CD4-positive, CD25-positive, alpha-beta regulatory T cell (primary cell): ENCODE data around the gene NEK7. TPM values are rescaled to one million over a fixed set of nuclear protein-coding genes. Genes with fewer than 3 reads are reported as not detected.
A peak's percentile ranks its signal among the peaks of the same experiment; 100 is the strongest.
"Not testable (repeated sequence)": the region's sequence is repeated elsewhere in the genome, so short reads cannot be mapped to it uniquely, and the experiment has no call there.

Experiments
- ATAC-seq, 2 donors: fragments of 150-1000 bp; cut with Tn5 transposase; one replicate each; pipeline ENCODE4 v1.10.0; 2021; ENCODE audit warnings: low read depth in 2 of 2, moderate number of reproducible peaks in 2 of 2, moderate library complexity in 1 of 2
- DNase-seq, 3 donors: peaks; one replicate each; pipeline versions ENCODE4 v3.0.0 to v3.0.0-alpha.2; 2012 to 2022; ENCODE audit warnings: mixed read lengths in 1 of 3
- H3K27ac ChIP-seq: one replicate; pipeline ENCODE4 v1.7.0; 2013; ENCODE audit warnings: mild to moderate bottlenecking, low read length; ENCODE audit not compliant: insufficient read depth, poor library complexity, severe bottlenecking
- H3K27me3 ChIP-seq: one replicate; pipeline ENCODE4 v1.7.0; 2013; ENCODE audit warnings: low read length; ENCODE audit not compliant: control insufficient read depth, insufficient read depth
- H3K36me3 ChIP-seq: one replicate; pipeline ENCODE4 v1.7.0; 2013; ENCODE audit warnings: mild to moderate bottlenecking, low read length, moderate library complexity; ENCODE audit not compliant: control insufficient read depth, insufficient read depth
- H3K4me1 ChIP-seq: 2 replicates; pipeline ENCODE4 v1.7.0; 2013; ENCODE audit warnings: mild to moderate bottlenecking, low read length; ENCODE audit not compliant: insufficient read depth, control insufficient read depth, poor library complexity, severe bottlenecking
- H3K4me3 ChIP-seq: one replicate; pipeline ENCODE4 v1.7.0; 2013; ENCODE audit warnings: low read depth, mild to moderate bottlenecking, low read length, moderate library complexity
- H3K9me3 ChIP-seq, 2 experiments: 1 replicate in 1 of 2; 2 replicates in 1 of 2; pipeline ENCODE4 v1.7.0; 2013; ENCODE audit warnings: low read length in 2 of 2, mild to moderate bottlenecking in 1 of 2, moderate library complexity in 1 of 2; ENCODE audit not compliant: control insufficient read depth in 2 of 2
- H3K27ac Mint-ChIP-seq, 3 donors: one replicate each; pipeline ENCODE4 v1.8.0; 2020 to 2022; ENCODE audit warnings: mild to moderate bottlenecking in 3 of 3, mixed read lengths in 3 of 3, moderate library complexity in 2 of 3
- H3K27me3 Mint-ChIP-seq: one replicate; pipeline ENCODE4 v1.8.0; 2022; ENCODE audit warnings: mild to moderate bottlenecking, mixed read lengths
- H3K36me3 Mint-ChIP-seq: one replicate; pipeline ENCODE4 v1.8.0; 2020; ENCODE audit warnings: mixed read lengths
- H3K4me1 Mint-ChIP-seq, 4 donors: one replicate each; pipeline ENCODE4 v1.8.0; 2020 to 2022; ENCODE audit warnings: mixed read lengths in 4 of 4, mild to moderate bottlenecking in 1 of 4
- H3K4me3 Mint-ChIP-seq, 4 donors: one replicate each; pipeline ENCODE4 v1.8.0; 2020 to 2022; ENCODE audit warnings: mild to moderate bottlenecking in 4 of 4, mixed read lengths in 4 of 4, moderate library complexity in 3 of 4
- H3K9me3 Mint-ChIP-seq, 7 donors: one replicate each; pipeline ENCODE4 v1.8.0; 2020 to 2022; ENCODE audit warnings: mixed read lengths in 7 of 7, mild to moderate bottlenecking in 3 of 7, moderate library complexity in 2 of 7
- polyA plus RNA-seq, 4 donors: library from polyadenylated mRNA; unstranded; fragments of 300-500 nt; fragmentation: Illumina TruSeq; gene quantifications; one replicate each; pipeline ENCODE4 v1.2.3, GENCODE V29; 2021
- total RNA-seq: library from RNA; stranded (reverse); gene quantifications from one replicate; pipeline ENCODE4 v1.2.3, GENCODE V29; 2022

The NEK7 gene
- total and polyA plus RNA-seq, 5 donors from 2014 or later: 37.7 to 61.3 (median 54.3) TPM

- H3K4me3 Mint-ChIP-seq: no peak overlapping the region
- H3K4me3 ChIP-seq: no peak overlapping the region
- no peaks in the 10 kb centered on the region for H3K27me3 ChIP-seq
- peaks cover 14 to 17% of the 10 kb centered on the region in 2 experiments for H3K9me3 ChIP-seq
- peaks cover 3% of the 10 kb centered on the region for H3K4me1 ChIP-seq
- peaks cover 16 to 29% (median 24%) of the 10 kb centered on the region in 4 donors for H3K4me1 Mint-ChIP-seq
- DNase-seq (no peak), ATAC-seq (no peak)
- peaks cover 11% of the 10 kb centered on the region for H3K36me3 Mint-ChIP-seq
- no peak overlapping the region for H3K27ac Mint-ChIP-seq
- peaks cover 2 to 20% (median 7%) of the 10 kb centered on the region in 7 donors for H3K9me3 Mint-ChIP-seq
- H3K36me3 ChIP-seq: peaks cover 16% of the 10 kb centered on the region
- no peaks in the 10 kb centered on the region for H3K27me3 Mint-ChIP-seq
- H3K27ac ChIP-seq: no peak overlapping the region
Measured at GRCh38 chr1:198211696-198212095, 54.9 kb downstream of the NEK7 start.

GRCh38 chr1:198212126-198212525, 55.3 kb downstream of the NEK7 start:
- Mint-ChIP-seq H3K4me3 (no peak overlapping the region), H3K36me3 (peaks cover 11% of the 10 kb centered on the region), H3K27me3 (no peaks in the 10 kb centered on the region), H3K27ac (no peak overlapping the region), H3K9me3 (peaks cover 2 to 21% (median 7%) of the 10 kb centered on the region in 7 donors), H3K4me1 (peaks cover 20 to 32% (median 25%) of the 10 kb centered on the region in 4 donors)
- no peak for ATAC-seq
- DNase-seq: no peak
- H3K4me1 ChIP-seq: peaks cover 3% of the 10 kb centered on the region
- H3K27me3 ChIP-seq: no peaks in the 10 kb centered on the region
- no peak overlapping the region for H3K4me3 ChIP-seq
- H3K9me3 ChIP-seq: peaks cover 14 to 17% of the 10 kb centered on the region in 2 experiments
- no peak overlapping the region for H3K27ac ChIP-seq
- peaks cover 16% of the 10 kb centered on the region for H3K36me3 ChIP-seq

GRCh38 chr1:198212675-198213074, 55.9 kb downstream of the NEK7 start:
- Histone ChIP-seq H3K27me3 (no peaks in the 10 kb centered on the region), H3K4me1 (peaks cover 3% of the 10 kb centered on the region), H3K36me3 (peaks cover 16% of the 10 kb centered on the region), H3K4me3 (no peak overlapping the region), H3K9me3 (peaks cover 14 to 17% of the 10 kb centered on the region in 2 experiments), H3K27ac (no peak overlapping the region)
- Mint-ChIP-seq H3K4me3 (no peak overlapping the region), H3K9me3 (peaks cover 2 to 21% (median 11%) of the 10 kb centered on the region in 7 donors), H3K27me3 (no peaks in the 10 kb centered on the region), H3K27ac (no peak overlapping the region), H3K36me3 (peaks cover 11% of the 10 kb centered on the region), H3K4me1 (peaks cover 21 to 33% (median 28%) of the 10 kb centered on the region in 4 donors)
- ATAC-seq (no peak), DNase-seq (no peak)

- Mint-ChIP-seq H3K9me3 (peaks cover 2 to 21% (median 13%) of the 10 kb centered on the region in 7 donors), H3K27ac (no peak overlapping the region), H3K36me3 (peaks cover 11% of the 10 kb centered on the region), H3K27me3 (no peaks in the 10 kb centered on the region), H3K4me3 (no peak overlapping the region), H3K4me1 (peaks cover 22 to 39% (median 27%) of the 10 kb centered on the region in 4 donors)
- no peak overlapping the region for H3K27ac ChIP-seq
- DNase-seq: no peak
- peaks cover 16% of the 10 kb centered on the region for H3K36me3 ChIP-seq
- H3K4me3 ChIP-seq: no peak overlapping the region
- no peak for ATAC-seq
- H3K4me1 ChIP-seq: no peaks in the 10 kb centered on the region
- no peaks in the 10 kb centered on the region for H3K27me3 ChIP-seq
- peaks cover 14 to 17% of the 10 kb centered on the region in 2 experiments for H3K9me3 ChIP-seq
Measured at GRCh38 chr1:198214924-198215323, 58.1 kb downstream of the NEK7 start.

GRCh38 chr1:198220428-198220827, 63.6 kb downstream of the NEK7 start:
- H3K27me3 Mint-ChIP-seq: no peaks in the 10 kb centered on the region
- no peak overlapping the region for H3K27ac ChIP-seq
- H3K4me3 ChIP-seq: no peak overlapping the region
- DNase-seq: no peak
- no peaks in the 10 kb centered on the region for H3K36me3 ChIP-seq
- H3K27ac Mint-ChIP-seq: no peak overlapping the region
- H3K4me1 ChIP-seq: no peaks in the 10 kb centered on the region
- H3K4me1 Mint-ChIP-seq: peaks cover 25 to 58% (median 35%) of the 10 kb centered on the region in 4 donors
- peaks cover 5 to 15% (median 9%) of the 10 kb centered on the region in 7 donors for H3K9me3 Mint-ChIP-seq
- peaks cover 23% of the 10 kb centered on the region for H3K36me3 Mint-ChIP-seq
- H3K4me3 Mint-ChIP-seq: no peak overlapping the region
- H3K27me3 ChIP-seq: no peaks in the 10 kb centered on the region
- peaks cover 0 to 3% of the 10 kb centered on the region in 2 experiments for H3K9me3 ChIP-seq
- no peak for ATAC-seq

- not testable (repeated sequence) for H3K4me3 ChIP-seq, H3K27ac Mint-ChIP-seq, ATAC-seq, H3K4me3 Mint-ChIP-seq, H3K27ac ChIP-seq, H3K9me3 ChIP-seq, H3K27me3 Mint-ChIP-seq, H3K4me1 ChIP-seq, DNase-seq, H3K9me3 Mint-ChIP-seq, H3K27me3 ChIP-seq, H3K36me3 ChIP-seq
- Mint-ChIP-seq H3K36me3 (peaks cover 29% of the 10 kb centered on the region), H3K4me1 (peaks cover 3 to 45% (median 25%) of the 10 kb centered on the region in 4 donors)
Measured at GRCh38 chr1:198227010-198227409, 70.2 kb downstream of the NEK7 start.

GRCh38 chr1:198227454-198227853, 70.7 kb downstream of the NEK7 start:
- H3K9me3 Mint-ChIP-seq, H3K27ac ChIP-seq, H3K27me3 ChIP-seq, H3K27ac Mint-ChIP-seq, DNase-seq, H3K4me3 Mint-ChIP-seq, H3K4me3 ChIP-seq, ATAC-seq, H3K9me3 ChIP-seq, H3K4me1 ChIP-seq, H3K36me3 ChIP-seq, H3K27me3 Mint-ChIP-seq: not testable (repeated sequence)
- Mint-ChIP-seq H3K36me3 (peaks cover 29% of the 10 kb centered on the region), H3K4me1 (peaks cover 5 to 50% (median 24%) of the 10 kb centered on the region in 4 donors)

GRCh38 chr1:198228925-198229324, 72.1 kb downstream of the NEK7 start:
- ATAC-seq (no peak), DNase-seq (no peak)
- Mint-ChIP-seq H3K36me3 (peaks cover 24% of the 10 kb centered on the region), H3K27ac (peak overlapping the region in 2 of 3 donors; percentile 49 to 63), H3K9me3 (peaks cover 0 to 10% (median 4%) of the 10 kb centered on the region in 7 donors), H3K4me3 (no peak overlapping the region), H3K27me3 (no peaks in the 10 kb centered on the region), H3K4me1 (peaks cover 5 to 45% (median 25%) of the 10 kb centered on the region in 4 donors)
- Histone ChIP-seq H3K27ac (no peak overlapping the region), H3K36me3 (peaks cover 8% of the 10 kb centered on the region), H3K27me3 (no peaks in the 10 kb centered on the region), H3K4me1 (no peaks in the 10 kb centered on the region), H3K9me3 (peaks cover 0 to 6% of the 10 kb centered on the region in 2 experiments), H3K4me3 (no peak overlapping the region)
